ENCODE results near the gene NR1H4. TPM values are rescaled to one million over a fixed set of nuclear protein-coding genes. Genes with fewer than 3 reads are reported as not detected.

NR1H4 gene
- total and polyA plus RNA-seq, 2 of the 8 experiments (the other 6 are each of a cell fraction or from before 2014, with no cell fraction given), result not detected

- H3K4me2 ChIP-seq (ENCODE audit: insufficient read depth in 1 of 2, low read depth in 2 of 2, low read length in 2 of 2), result no peak overlapping the region
- H3K9ac ChIP-seq (replicated peaks in 1 of 4; ENCODE audit: extremely low read depth in 1 of 4, low read depth in 3 of 4, low read length in 3 of 4), result no peak overlapping the region
- H4K20me1 ChIP-seq (replicated peaks in 1 of 2; ENCODE audit: control insufficient read depth in 1 of 2, insufficient read depth in 2 of 2, low read length in 2 of 2), result no peaks in the 10 kb centered on the region
- no peak overlapping the region for H3K14ac ChIP-seq (ENCODE audit: insufficient read length)
- no peak overlapping the region for H3K23ac ChIP-seq (ENCODE audit: insufficient read length)
- DNase-seq (ENCODE audit: low read depth in 1 of 2, low spot score in 2 of 2) (no peak), FAIRE-seq (no peak)
- no peaks in the 10 kb centered on the region for H3K79me1 ChIP-seq (ENCODE audit: low read depth, low read length)
- H3K36me3 ChIP-seq (ENCODE audit: control insufficient read depth in 2 of 4, insufficient read depth in 4 of 4, low read length in 3 of 4), result no peaks in the 10 kb centered on the region
- no peak overlapping the region for H3K18ac ChIP-seq (ENCODE audit: extremely low read depth, low read length)
- no peak overlapping the region for H2AK5ac ChIP-seq (ENCODE audit: low read depth, low read length)
- no peak overlapping the region for H2BK120ac ChIP-seq (replicated peaks; ENCODE audit: low read depth, low read length)
- H4K8ac ChIP-seq (ENCODE audit: extremely low read depth, insufficient read depth, low read length), result no peak overlapping the region
- CTCF ChIA-PET (ENCODE audit: partially characterized antibody), result interaction anchor here (0.8 to 2.2 kb wide), 6 partner anchors 11 to 197 kb away, joined by 3 to 6 read pairs (median 4); no protein-coding TSS in a partner anchor
- no peaks in the 10 kb centered on the region for H3K79me2 ChIP-seq (ENCODE audit: control insufficient read depth in 1 of 2, insufficient read depth in 2 of 2, low read length in 2 of 2)
- POLR2A ChIA-PET (ENCODE audit: partially characterized antibody), result no interaction called here
- no peak overlapping the region for H2BK20ac ChIP-seq (ENCODE audit: low read length)
- H3K4me3 ChIP-seq (ENCODE audit: extremely low read depth in 1 of 4, insufficient read depth in 2 of 4, low read depth in 3 of 4, low read length in 4 of 4), result no peak overlapping the region
- H4K5ac ChIP-seq (ENCODE audit: insufficient read length, low read depth, low read length), result no peak overlapping the region
- TF ChIP-seq RFX5 (IDR thresholded peaks at IDR 0.05; ENCODE audit: borderline replicate concordance, low read depth, low read length) (no peak), GTF2F1 (IDR thresholded peaks at IDR 0.05; ENCODE audit: borderline replicate concordance, low read depth, low read length) (no peak), TCF12 (IDR thresholded peaks at IDR 0.05; ENCODE audit: low read depth, low read length) (no peak), ATF2 (IDR thresholded peaks at IDR 0.05; ENCODE audit: low read length) (no peak)
- H3K27ac ChIP-seq (ENCODE audit: low read depth, low read length), result no peak overlapping the region
- no peaks in the 10 kb centered on the region for H3K23me2 ChIP-seq (ENCODE audit: low read depth, low read length)
- H3K9me3 ChIP-seq (ENCODE audit: insufficient read depth in 2 of 2, low read depth in 1 of 2, low read length in 1 of 2), result no peaks in the 10 kb centered on the region
- H3K27me3 ChIP-seq (replicated peaks in 1 of 4; ENCODE audit: control insufficient read depth in 3 of 4, extremely low read depth in 1 of 4, insufficient read depth in 3 of 4, low read length in 3 of 4), result peaks cover 0 to 1% (median 0%) of the 10 kb centered on the region in 4 experiments; a peak in 1 of 7 replicates
- no peaks in the 10 kb centered on the region; a peak in 1 of 7 replicates for H3K4me1 ChIP-seq (replicated peaks in 1 of 4; ENCODE audit: control insufficient read depth in 3 of 4, insufficient read depth in 4 of 4, low read length in 3 of 4)
- no peak overlapping the region for H2BK15ac ChIP-seq (ENCODE audit: low read length)
- WGBS, 2 experiments (ENCODE audit: extremely low coverage in 1 of 2, insufficient coverage in 1 of 2, insufficient read length in 1 of 2, insufficient replicate concordance in 2 of 2, low coverage in 1 of 2, low lambda C conversion rate in 2 of 2, missing lambda C conversion rate in 1 of 2), result 64% methylated on average over 1 of the region's 1 CpG; no CpG with 5 or more reads in 1 of the 2 experiments
- H3K56ac ChIP-seq (replicated peaks; ENCODE audit: insufficient read length, low read depth, low read length), result no peak overlapping the region
- H4K91ac ChIP-seq (replicated peaks; ENCODE audit: insufficient read length, low read length), result no peak overlapping the region
- H2BK12ac ChIP-seq (ENCODE audit: low read depth, low read length), result no peak overlapping the region
- H3K4ac ChIP-seq (replicated peaks; ENCODE audit: insufficient read length, low read depth, low read length), result no peak overlapping the region
- H2AFZ ChIP-seq (ENCODE audit: low read length), result no peak overlapping the region
- H2BK5ac ChIP-seq (ENCODE audit: low read depth, low read length), result no peak overlapping the region
Measured at GRCh38 chr12:100474617-100475016, 951 bp downstream of the NR1H4 start.

Data from H1 (cell line).